Transverse colon (tissue), 4 donors: Measurements from ENCODE around the gene TEKT2. TPM values are rescaled to one million over a fixed set of nuclear protein-coding genes. Genes with fewer than 3 reads are reported as not detected.

Experiments used
- DNase-seq: peaks from one replicate; pipeline ENCODE4 v3.0.0-alpha.2; 2019
- H3K27ac ChIP-seq, 4 donors: fragments of 200-600 bp; sonication (generic); 2 replicates each; pipeline ENCODE4 v1.5.1; 2016 to 2018; ENCODE audit warnings: inconsistent platforms in 4 of 4
- H3K27me3 ChIP-seq: fragments of 200-600 bp; sonication (generic); 2 replicates; pipeline ENCODE4 v1.5.1; 2017; ENCODE audit warnings: inconsistent platforms
- H3K36me3 ChIP-seq, 4 donors: fragments of 200-600 bp; sonication (generic); 2 replicates each; pipeline ENCODE4 v1.5.1; 2017 to 2019; ENCODE audit warnings: inconsistent platforms in 4 of 4
- H3K4me1 ChIP-seq, 4 donors: fragments of 200-600 bp; sonication (generic); 2 replicates each; pipeline ENCODE4 v1.5.1; 2017 to 2020; ENCODE audit warnings: inconsistent platforms in 4 of 4
- H3K4me3 ChIP-seq, 4 donors: fragments of 200-600 bp; sonication (generic); 1 replicate in 1 of 4; 2 replicates in 3 of 4; pipeline versions ENCODE4 v1.5.1 to v1.6.1; 2017 to 2019; ENCODE audit warnings: inconsistent platforms in 4 of 4
- H3K9me3 ChIP-seq, 2 donors: fragments of 200-600 bp; sonication (generic); 2 replicates each; pipeline ENCODE4 v1.5.1; 2017 to 2019; ENCODE audit warnings: inconsistent platforms in 2 of 2
- CTCF ChIP-seq, 5 experiments: fragments of 200-600 bp in 3 of 5; fragments of 450-650 bp in 2 of 5; sonication (generic) in 3 of 5; IDR thresholded peaks; 1 replicate in 2 of 5; 2 replicates in 3 of 5; pipeline ENCODE4 v1.5.1; 2016 to 2017; ENCODE audit warnings: antibody characterized with exemption in 5 of 5, inconsistent platforms in 3 of 5, mild to moderate bottlenecking in 2 of 5, moderate library complexity in 1 of 5
- EP300 ChIP-seq: sonication (generic); formaldehyde crosslinking; IDR thresholded peaks from one replicate; pipeline ENCODE4 v1.6.1; 2017; ENCODE audit warnings: antibody characterized with exemption, low read depth
- POLR2A ChIP-seq: fragments of 450-650 bp; IDR thresholded peaks from one replicate; pipeline ENCODE4 v1.6.1; 2016; ENCODE audit warnings: antibody characterized with exemption, mild to moderate bottlenecking, moderate library complexity
- POLR2AphosphoS5 ChIP-seq, 3 donors: sonication (generic); formaldehyde crosslinking; IDR thresholded peaks; one replicate each; pipeline ENCODE4 v1.6.1; 2016; ENCODE audit warnings: antibody characterized with exemption in 3 of 3
- WGBS, 2 donors: methylation state at CpG; one replicate each; pipeline ENCODE4 v1.1.5; 2018; ENCODE audit warnings: low coverage in 1 of 2; 5-methylcytosine and 5-hydroxymethylcytosine counted together
- in situ Hi-C, 4 donors: fragments of 200-750 bp; cut with MboI; loops; one replicate each; pipeline versions ENCODE4 v1.15.0 to v1.15.1; 2017; ENCODE audit warnings: low sequenced_read_pairs in 3 of 4, low pct_ligation_motif_present in 1 of 4, low pct_unique_long_range_greater_than_20kb in 1 of 4
- intact Hi-C: fragments of 100-400 bp; cut with DNase I; formaldehyde crosslinking; loops from one replicate; pipeline ENCODE4 v1.15.1; 2023; ENCODE audit warnings: low total_unique reads
- total RNA-seq, 4 donors: library from RNA; depleted of rRNA; stranded (reverse); fragments of >200 nt; gene quantifications; one replicate each; pipeline ENCODE4 v1.1.0, GENCODE V29; 2016

The TEKT2 gene
- total RNA-seq, 4 donors from 2014 or later: not detected

GRCh38 chr1:36092166-36092797 lies 8.4 kb downstream of the TEKT2 start:
- in situ Hi-C loops: loop anchor here in 1 of 4 donors (10.0 kb wide), 1 partner anchor 93 kb away; no protein-coding TSS in a partner anchor
- peaks cover 10 to 25% (median 16%) of the 10 kb centered on the region in 4 donors for H3K4me1 ChIP-seq
- intact Hi-C loops: no loop called here

GRCh38 chr1:36092798-36093185 lies 8.9 kb downstream of the TEKT2 start:
- in situ Hi-C loops: loop anchor here in 1 of 4 donors (10.0 kb wide), 1 partner anchor 92 kb away; no protein-coding TSS in a partner anchor
- no peak overlapping the region for H3K27ac ChIP-seq
- peaks cover 10 to 25% (median 16%) of the 10 kb centered on the region in 4 donors for H3K4me1 ChIP-seq
- no peaks in the 10 kb centered on the region for H3K9me3 ChIP-seq
- no peak for DNase-seq
- no peaks in the 10 kb centered on the region for H3K27me3 ChIP-seq
- WGBS, 2 donors: 81% methylated on average over 9 of the region's 9 CpGs; no CpG with 5 or more reads in 1 of the 2 donors
- intact Hi-C loops: no loop called here
- no peak overlapping the region for H3K4me3 ChIP-seq
- H3K36me3 ChIP-seq: peaks cover 0 to 28% (median 9%) of the 10 kb centered on the region in 4 donors
- no peak for TF ChIP-seq CTCF (IDR thresholded peaks at IDR 0.05)
- TF ChIP-seq EP300: no peak
- no peak for TF ChIP-seq POLR2AphosphoS5 (IDR thresholded peaks at IDR 0.05)
- TF ChIP-seq POLR2A: no peak

More at GRCh38 chr1:36092166-36092797, 8.4 kb downstream of the TEKT2 start:
- WGBS, 2 donors: 94% methylated on average over 17 of the region's 17 CpGs; no CpG with 5 or more reads in 1 of the 2 donors
- TF ChIP-seq POLR2A (no peak), CTCF (IDR thresholded peaks at IDR 0.05) (no peak), POLR2AphosphoS5 (IDR thresholded peaks at IDR 0.05) (no peak), EP300 (no peak)
- peaks cover 0 to 28% (median 9%) of the 10 kb centered on the region in 4 donors for H3K36me3 ChIP-seq
- no peak overlapping the region for H3K4me3 ChIP-seq
- DNase-seq: no peak
- no peaks in the 10 kb centered on the region for H3K27me3 ChIP-seq
- H3K9me3 ChIP-seq: no peaks in the 10 kb centered on the region
- no peak overlapping the region for H3K27ac ChIP-seq

GRCh38 chr1:36093226-36093625 lies 9.3 kb downstream of the TEKT2 start:
- in situ Hi-C loops: loop anchor here in 1 of 4 donors (10.0 kb wide), 1 partner anchor 92 kb away; no protein-coding TSS in a partner anchor

DNA sequence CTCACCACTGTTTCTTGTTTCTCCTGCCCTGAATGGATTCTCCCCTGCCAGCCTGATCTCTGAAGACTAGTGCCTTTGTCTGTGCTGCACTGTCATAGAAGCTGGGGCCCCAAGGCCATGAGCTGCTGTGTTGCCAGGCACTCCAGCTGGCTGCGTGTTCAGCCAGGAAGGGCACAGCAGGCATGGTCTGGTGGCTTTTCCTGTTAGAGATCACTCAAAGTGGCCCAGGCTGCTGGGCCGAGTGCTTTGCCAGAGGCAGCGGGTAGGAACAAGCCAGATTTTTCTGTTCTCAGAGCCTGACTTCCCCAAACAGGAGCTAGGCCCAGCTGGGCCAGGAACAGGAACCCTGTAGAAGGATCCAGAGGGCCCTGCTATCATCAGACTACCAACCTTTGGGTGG lies 10.0 kb downstream of the TEKT2 start:
- 84% methylated on average over 3 of the region's 3 CpGs; no CpG with 5 or more reads in 1 of the 2 donors for WGBS, 2 donors
- Histone ChIP-seq H3K27me3 (no peaks in the 10 kb centered on the region), H3K9me3 (no peaks in the 10 kb centered on the region), H3K36me3 (peaks cover 0 to 28% (median 9%) of the 10 kb centered on the region in 4 donors), H3K4me3 (no peak overlapping the region), H3K27ac (no peak overlapping the region), H3K4me1 (peaks cover 6 to 20% (median 11%) of the 10 kb centered on the region in 4 donors)
- TF ChIP-seq POLR2A: no peak
- TF ChIP-seq EP300: no peak
- no peak for TF ChIP-seq POLR2AphosphoS5 (IDR thresholded peaks at IDR 0.05)
- TF ChIP-seq CTCF (IDR thresholded peaks at IDR 0.05): no peak
- in situ Hi-C loops: loop anchor here in 1 of 4 donors (10.0 kb wide), 1 partner anchor 91 kb away; no protein-coding TSS in a partner anchor
- intact Hi-C loops: no loop called here
- DNase-seq: no peak

More at GRCh38 chr1:36093226-36093625, 9.3 kb downstream of the TEKT2 start:
- Histone ChIP-seq H3K4me3 (no peak overlapping the region), H3K27me3 (no peaks in the 10 kb centered on the region), H3K4me1 (peaks cover 8 to 23% (median 14%) of the 10 kb centered on the region in 4 donors), H3K36me3 (peaks cover 0 to 28% (median 9%) of the 10 kb centered on the region in 4 donors), H3K27ac (no peak overlapping the region), H3K9me3 (no peaks in the 10 kb centered on the region)
- DNase-seq: no peak
- 91% methylated on average over 6 of the region's 7 CpGs; no CpG with 5 or more reads in 1 of the 2 donors for WGBS, 2 donors
- intact Hi-C loops: no loop called here
- no peak for TF ChIP-seq EP300
- TF ChIP-seq POLR2A: no peak
- no peak for TF ChIP-seq POLR2AphosphoS5 (IDR thresholded peaks at IDR 0.05)
